Endothelial cell of hepatic sinusoid (primary cell): Measurements from ENCODE around the gene ANKRD62.

Experiments used
- in situ Hi-C: cut with HindIII; loops from 2 replicates; pipeline ENCODE4 v1.10.0; 2017; ENCODE audit warnings: low sequenced_read_pairs

The ANKRD62 gene

DNA sequence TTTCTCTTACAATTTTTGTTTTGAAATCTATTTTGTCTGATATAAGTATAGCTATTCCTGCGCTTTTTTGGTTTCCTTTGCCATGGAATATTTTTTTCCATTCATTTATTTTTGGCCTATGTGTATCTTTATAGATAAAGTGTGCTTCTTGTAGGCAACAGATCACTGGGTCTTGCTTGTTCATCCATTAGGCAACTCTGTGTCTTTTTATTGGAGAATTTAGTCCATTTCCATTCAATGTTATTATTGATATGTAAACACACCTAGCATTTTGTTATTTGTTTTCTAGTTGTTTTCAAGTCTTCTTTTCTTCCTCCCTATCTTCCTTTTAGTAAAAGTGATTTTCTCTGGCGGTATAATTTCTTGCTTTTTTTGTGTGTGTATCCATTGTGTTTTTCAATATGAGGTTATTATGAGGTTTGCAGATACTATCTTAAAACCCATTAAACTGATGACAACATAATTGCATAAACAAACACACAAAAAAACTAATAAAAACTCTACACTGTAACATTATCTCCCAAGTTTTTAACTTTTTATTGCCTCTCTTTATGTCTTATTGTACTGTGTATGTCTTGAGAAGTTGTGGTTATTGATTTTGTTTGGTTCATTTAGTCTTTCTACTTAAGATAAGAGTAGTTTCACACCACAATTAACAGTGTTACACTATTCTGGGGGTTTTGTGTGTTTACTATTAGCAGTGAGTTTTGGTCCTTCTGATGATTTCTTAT is 71.6 kb downstream of the ANKRD62 start:
- in situ Hi-C loops: no loop called here
